SK-N-SH (cell line): ENCODE results near the gene CRISP2. TPM values are rescaled to one million over a fixed set of nuclear protein-coding genes. Genes with fewer than 3 reads are reported as not detected.

ENCODE experiments used
- CTCF ChIA-PET: fragments of 300-600, 350-600 bp; formaldehyde crosslinking; extraction: SDS; loops from one replicate; lab custom pipeline; 2021; lab: Yijun Ruan, JAX
- POLR2A ChIA-PET: fragments of 350-600 bp; sonication (Branson Sonifier 250); formaldehyde crosslinking; extraction: SDS; loops from one replicate; lab custom pipeline; 2020; ENCODE audit warnings: antibody characterized with exemption, inconsistent platforms; lab: Yijun Ruan, JAX
- DNase-seq: peaks from one replicate; pipeline ENCODE4 v3.0.0; 2012
- H2AFZ ChIP-seq: fragments of 200-600 bp; sonication (generic); 2 replicates; pipeline ENCODE4 v1.8.1; 2016; ENCODE audit warnings: antibody characterized with exemption, mild to moderate bottlenecking, low read depth
- H3F3A ChIP-seq: fragments of 200-600 bp; sonication (generic); replicated peaks from 2 replicates; pipeline ENCODE3; 2016; ENCODE audit warnings: antibody characterized with exemption, mild to moderate bottlenecking; ENCODE audit not compliant: insufficient read depth
- H3K27ac ChIP-seq, 2 experiments: fragments of 200-500 bp in 1 of 2; fragments of 200-600 bp in 1 of 2; sonication (Bioruptor generic) in 1 of 2; sonication (generic), shearing (Covaris generic) in 1 of 2; 2 replicates each; pipeline versions ENCODE4 v1.5.1 to v1.6.1; 2014 to 2016; ENCODE audit warnings: low read depth in 2 of 2, inconsistent platforms in 1 of 2, low read length in 1 of 2, mild to moderate bottlenecking in 1 of 2, mixed read lengths in 1 of 2
- H3K27me3 ChIP-seq: fragments of 200-600 bp; sonication (generic), shearing (Covaris generic); 2 replicates; pipeline ENCODE4 v1.6.1; 2016; ENCODE audit warnings: mixed run types; ENCODE audit not compliant: insufficient read depth
- H3K36me3 ChIP-seq, 2 experiments: fragments of 200-500 bp in 1 of 2; fragments of 200-600 bp in 1 of 2; sonication (Bioruptor generic) in 1 of 2; sonication (generic) in 1 of 2; replicated peaks in 1 of 2; 2 replicates each; pipeline versions ENCODE3 to v1.5.1; 2014 to 2016; ENCODE audit warnings: low read length in 1 of 2, mild to moderate bottlenecking in 1 of 2; ENCODE audit not compliant: insufficient read depth in 2 of 2, control insufficient read depth in 1 of 2
- H3K4me1 ChIP-seq, 2 experiments: fragments of 200-500 bp in 1 of 2; fragments of 200-600 bp in 1 of 2; sonication (Bioruptor generic) in 1 of 2; sonication (generic), shearing (Covaris generic) in 1 of 2; 2 replicates each; pipeline versions ENCODE4 v1.5.1 to v1.6.1; 2014 to 2016; ENCODE audit warnings: low read depth in 1 of 2, low read length in 1 of 2, mixed run types in 1 of 2; ENCODE audit not compliant: insufficient read depth in 2 of 2, control insufficient read depth in 1 of 2
- H3K4me2 ChIP-seq: fragments of 200-600 bp; sonication (generic), shearing (Covaris generic); 2 replicates; pipeline ENCODE4 v1.6.1; 2017; ENCODE audit warnings: mixed run types
- H3K4me3 ChIP-seq, 2 experiments: fragments of 200-500 bp in 1 of 2; fragments of 200-600 bp in 1 of 2; sonication (Bioruptor generic) in 1 of 2; sonication (generic), shearing (Covaris generic) in 1 of 2; 2 replicates each; pipeline versions ENCODE4 v1.5.1 to v1.8.1; 2014 to 2016; ENCODE audit warnings: low read depth in 2 of 2, inconsistent platforms in 1 of 2, low read length in 1 of 2, mild to moderate bottlenecking in 1 of 2, mixed read lengths in 1 of 2, moderate library complexity in 1 of 2
- H3K79me2 ChIP-seq: fragments of 200-600 bp; sonication (generic); 2 replicates; pipeline ENCODE4 v1.8.1; 2017; ENCODE audit warnings: mild to moderate bottlenecking; ENCODE audit not compliant: insufficient read depth
- H3K9ac ChIP-seq: fragments of 200-600 bp; sonication (generic); 2 replicates; pipeline ENCODE4 v1.6.1; 2017; ENCODE audit warnings: mixed run types
- H3K9me2 ChIP-seq: fragments of 200-600 bp; sonication (generic); 2 replicates; pipeline ENCODE4 v1.6.1; 2017; ENCODE audit warnings: mixed run types
- H3K9me3 ChIP-seq: fragments of 200-600 bp; sonication (generic); 2 replicates; pipeline ENCODE4 v1.6.1; 2017; ENCODE audit warnings: mixed run types, mild to moderate bottlenecking, moderate library complexity
- H4K20me1 ChIP-seq: fragments of 200-600 bp; sonication (generic); 2 replicates; pipeline ENCODE4 v1.6.1; 2017; ENCODE audit warnings: mild to moderate bottlenecking, mixed run types; ENCODE audit not compliant: insufficient read depth
- CHD2 ChIP-seq: fragments of 150-350 bp; IDR thresholded peaks from 2 replicates; pipeline ENCODE4 v1.6.1; 2018; ENCODE audit warnings: low read length; ENCODE audit not compliant: partially characterized antibody
- EZH2phosphoT487 ChIP-seq: fragments of 200-600 bp; sonication (generic); IDR thresholded peaks from 2 replicates; pipeline ENCODE4 v1.6.1; 2017; ENCODE audit warnings: low read depth, mixed run types, mild to moderate bottlenecking, antibody characterized with exemption, moderate library complexity, borderline replicate concordance
- FOSL2 ChIP-seq: IDR thresholded peaks from 2 replicates; pipeline ENCODE4 v1.4.0; 2012; ENCODE audit warnings: low read depth, mild to moderate bottlenecking, moderate library complexity, borderline replicate concordance
- FOXJ3 ChIP-seq: sonication (generic); formaldehyde crosslinking; IDR thresholded peaks from 2 replicates; pipeline ENCODE4 v1.5.1; 2020; ENCODE audit warnings: mild to moderate bottlenecking, missing genetic modification reagents
- GABPA ChIP-seq: IDR thresholded peaks from 2 replicates; pipeline ENCODE4 v1.4.0; 2012; ENCODE audit warnings: low read depth, mild to moderate bottlenecking
- MXI1 ChIP-seq: IDR thresholded peaks from 2 replicates; pipeline ENCODE4 v1.6.1; 2012; ENCODE audit warnings: mild to moderate bottlenecking, low read depth, low read length, improper control_type of control experiment
- NFIC ChIP-seq: IDR thresholded peaks from 2 replicates; pipeline ENCODE4 v1.4.0; 2012; ENCODE audit warnings: borderline replicate concordance
- NRF1 ChIP-seq: IDR thresholded peaks from 2 replicates; pipeline ENCODE4 v1.6.1; 2012; ENCODE audit warnings: low read depth, mild to moderate bottlenecking, low read length
- PBX3 ChIP-seq: IDR thresholded peaks from 2 replicates; pipeline ENCODE4; 2012
- POLR2AphosphoS5 ChIP-seq: IDR thresholded peaks from 2 replicates; pipeline ENCODE4 v1.6.1; 2012; ENCODE audit warnings: low read depth, low read length
- RAD21 ChIP-seq: IDR thresholded peaks from 2 replicates; pipeline ENCODE4 v1.6.1; 2012; ENCODE audit warnings: mild to moderate bottlenecking, low read length
- REST ChIP-seq: IDR thresholded peaks from 2 replicates; pipeline ENCODE4 v1.6.1; 2012; ENCODE audit warnings: mild to moderate bottlenecking, low read depth, low read length, moderate library complexity
- TEAD4 ChIP-seq: IDR thresholded peaks from 2 replicates; pipeline ENCODE4 v1.4.0; 2012; ENCODE audit warnings: mild to moderate bottlenecking, borderline replicate concordance; ENCODE audit not compliant: insufficient read depth
- USF2 ChIP-seq: fragments of 150-350 bp; IDR thresholded peaks from 2 replicates; pipeline ENCODE4 v1.6.1; 2017; ENCODE audit warnings: antibody characterized with exemption, low read length, low read depth, borderline replicate concordance
- WGBS: methylation state at CpG from one replicate; pipeline ENCODE4 v1.1.6; 2017; ENCODE audit warnings: low lambda C conversion rate; 5-methylcytosine and 5-hydroxymethylcytosine counted together
- polyA plus RNA-seq, 3 experiments: library from polyadenylated mRNA; depleted of rRNA; stranded (reverse); fragments of >200 nt; gene quantifications; 2 replicates each; pipeline ENCODE4 v1.2.3, GENCODE V29; 2012

The CRISP2 gene
- polyA plus RNA-seq, 1 of the 3 experiments (the other 2 are of a cell fraction) = not detected

GRCh38 chr6:49651239-49651638, 62.1 kb downstream of the CRISP2 start:
- Histone ChIP-seq H2AFZ (no peak overlapping the region), H3K79me2 (no peaks in the 10 kb centered on the region), H3K4me2 (no peak overlapping the region), H3K9ac (no peak overlapping the region), H3K9me3 (no peaks in the 10 kb centered on the region), H3K27me3 (no peaks in the 10 kb centered on the region), H3K9me2 (no peaks in the 10 kb centered on the region), H3K4me3 (no peak overlapping the region), H3K4me1 (no peaks in the 10 kb centered on the region), H3K27ac (no peak overlapping the region), H3F3A (no peaks in the 10 kb centered on the region), H3K36me3 (no peaks in the 10 kb centered on the region), H4K20me1 (no peaks in the 10 kb centered on the region)
- no peak for TF ChIP-seq CHD2
- no peak for TF ChIP-seq NFIC
- TF ChIP-seq NRF1 = no peak
- TF ChIP-seq MXI1 = no peak
- TF ChIP-seq USF2 = no peak
- no peak for TF ChIP-seq TEAD4
- no peak for TF ChIP-seq GABPA
- TF ChIP-seq RAD21 = no peak
- no peak for TF ChIP-seq FOSL2
- TF ChIP-seq PBX3 = no peak
- no peak for TF ChIP-seq EZH2phosphoT487
- TF ChIP-seq REST = no peak
- no peak for TF ChIP-seq POLR2AphosphoS5
- no peak for TF ChIP-seq FOXJ3 (CRISPR knock-in tag)
- no peak for DNase-seq
- WGBS = 0% methylated on average over 2 of the region's 2 CpGs
- ChIA-PET CTCF (interaction anchor here (1.3 kb wide), 1 partner anchor 28 kb away, joined by 5 read pairs; no protein-coding TSS in a partner anchor), POLR2A (no interaction called here)
